HTERT RPE-1 (cell line): ENCODE results near the gene KIF26A.

Experiments
- in situ Hi-C: fragments of 300-500 bp; cut with MboI; formaldehyde crosslinking; loops from 4 replicates; pipeline ENCODE4 v1.14.3; 2020; ENCODE audit warnings: low sequenced_read_pairs

KIF26A gene

DNA sequence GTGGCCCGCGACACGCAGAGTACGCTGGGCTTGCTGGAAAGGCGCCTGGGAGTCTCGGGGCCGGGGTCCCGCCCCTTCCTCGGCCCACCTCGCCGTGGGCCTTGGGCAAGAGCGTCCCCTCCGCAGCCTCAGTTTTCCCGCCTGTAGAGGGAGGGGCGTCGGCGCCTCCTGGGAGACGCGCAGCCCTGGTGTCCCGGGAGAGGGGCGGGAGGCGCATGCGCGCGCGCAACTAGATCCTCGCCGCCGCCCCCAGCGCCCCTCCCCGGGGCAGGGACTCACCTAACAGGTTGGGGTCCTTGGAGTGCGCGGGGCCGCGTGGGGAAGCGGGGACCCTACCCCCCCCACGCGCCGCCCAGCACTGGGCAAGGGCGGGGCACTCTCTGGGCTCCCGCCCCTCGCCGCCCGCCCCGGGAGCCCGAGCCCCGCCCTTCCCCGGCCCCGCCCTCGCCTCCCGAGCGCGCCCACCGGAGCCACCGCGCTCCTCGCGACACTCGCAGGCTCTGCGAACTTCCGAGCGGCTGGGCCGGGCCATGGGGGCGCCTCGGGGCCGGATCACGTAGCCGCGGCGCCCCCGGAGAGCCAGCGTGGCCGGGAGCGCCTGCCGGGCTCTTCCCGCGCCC, at the start of gene KIF26A:
Gene KIF26A, plus strand, starts transcription at position 490 of the 620 bp plus-strand sequence. CDS start 136 bp downstream, outside the sequence.
- in situ Hi-C loops: no loop called here

DNA sequence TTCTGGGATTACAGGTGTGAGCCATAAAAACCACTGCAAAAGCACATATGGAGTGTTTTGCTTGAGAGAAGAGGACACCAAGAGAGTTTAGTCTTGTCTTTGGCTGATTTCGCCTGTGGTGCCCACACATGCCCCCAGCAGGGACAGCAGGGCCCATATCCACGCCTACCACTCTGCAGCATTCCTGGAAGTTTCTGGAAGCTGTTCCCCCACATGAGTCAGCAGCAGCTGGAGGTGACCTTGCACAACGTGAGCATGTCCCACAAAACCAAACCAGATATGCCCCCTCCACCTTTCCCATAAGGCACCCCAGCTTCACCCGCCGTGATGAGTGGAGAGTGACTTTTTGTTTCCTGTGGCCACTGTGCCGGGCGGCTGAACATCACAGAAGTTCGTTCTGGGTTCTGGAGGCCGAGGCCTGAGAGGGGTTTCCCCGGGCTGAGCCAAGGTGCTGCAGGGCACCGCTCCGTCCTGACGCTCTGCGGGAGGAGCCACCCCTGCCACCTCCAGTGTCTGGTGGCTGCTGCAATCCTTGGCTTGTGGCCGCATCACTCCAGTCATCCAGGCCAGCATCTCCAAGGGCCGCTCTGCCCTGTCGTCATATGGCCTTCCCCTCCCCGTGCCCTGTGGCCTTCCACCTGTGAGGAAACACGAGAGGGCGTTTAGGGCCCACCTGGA, 48.2 kb upstream of the KIF26A start:
- in situ Hi-C loops: no loop called here

DNA sequence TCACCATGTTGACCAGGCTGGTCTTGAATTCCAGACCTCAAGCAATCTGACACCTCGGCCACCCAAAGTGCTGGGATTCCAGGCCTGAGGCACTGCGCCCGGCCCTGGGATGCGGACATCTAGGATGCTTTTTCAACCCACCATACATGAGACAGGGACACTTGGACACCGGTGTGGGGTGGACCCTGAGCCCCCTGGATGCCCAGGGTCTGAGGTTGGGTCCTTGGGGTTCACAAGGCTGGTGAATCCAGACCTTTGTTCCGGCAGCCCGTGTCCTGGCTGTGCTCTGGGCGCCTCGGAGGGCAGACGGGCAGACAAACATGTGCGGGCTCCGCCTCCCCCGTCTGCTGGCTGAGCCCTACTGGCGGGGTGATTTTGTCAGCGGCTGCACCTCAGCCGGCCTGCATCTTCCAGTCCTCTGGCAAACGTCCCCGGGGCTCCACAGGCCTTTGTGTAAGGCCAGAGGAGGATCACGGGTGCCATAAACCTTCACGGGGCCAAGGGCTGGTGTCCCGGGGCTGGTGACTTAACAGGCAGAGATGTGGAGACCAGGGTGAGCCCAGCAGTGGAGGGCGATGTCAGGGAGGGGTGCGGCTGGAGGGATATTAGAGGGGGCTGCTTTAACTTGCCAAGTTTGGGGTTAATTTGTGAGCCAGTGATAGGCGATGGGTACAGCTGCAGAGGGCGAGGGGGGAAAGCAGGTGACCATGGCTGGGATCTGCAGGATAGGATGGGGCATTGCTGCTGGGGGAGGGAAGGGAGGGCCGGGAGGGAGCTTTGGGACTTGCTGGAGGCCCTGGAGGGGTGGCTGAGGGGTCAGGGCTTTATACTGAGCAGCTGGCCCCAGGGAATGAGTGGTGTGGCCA, 47.1 kb upstream of the KIF26A start:
- in situ Hi-C loops: no loop called here

DNA sequence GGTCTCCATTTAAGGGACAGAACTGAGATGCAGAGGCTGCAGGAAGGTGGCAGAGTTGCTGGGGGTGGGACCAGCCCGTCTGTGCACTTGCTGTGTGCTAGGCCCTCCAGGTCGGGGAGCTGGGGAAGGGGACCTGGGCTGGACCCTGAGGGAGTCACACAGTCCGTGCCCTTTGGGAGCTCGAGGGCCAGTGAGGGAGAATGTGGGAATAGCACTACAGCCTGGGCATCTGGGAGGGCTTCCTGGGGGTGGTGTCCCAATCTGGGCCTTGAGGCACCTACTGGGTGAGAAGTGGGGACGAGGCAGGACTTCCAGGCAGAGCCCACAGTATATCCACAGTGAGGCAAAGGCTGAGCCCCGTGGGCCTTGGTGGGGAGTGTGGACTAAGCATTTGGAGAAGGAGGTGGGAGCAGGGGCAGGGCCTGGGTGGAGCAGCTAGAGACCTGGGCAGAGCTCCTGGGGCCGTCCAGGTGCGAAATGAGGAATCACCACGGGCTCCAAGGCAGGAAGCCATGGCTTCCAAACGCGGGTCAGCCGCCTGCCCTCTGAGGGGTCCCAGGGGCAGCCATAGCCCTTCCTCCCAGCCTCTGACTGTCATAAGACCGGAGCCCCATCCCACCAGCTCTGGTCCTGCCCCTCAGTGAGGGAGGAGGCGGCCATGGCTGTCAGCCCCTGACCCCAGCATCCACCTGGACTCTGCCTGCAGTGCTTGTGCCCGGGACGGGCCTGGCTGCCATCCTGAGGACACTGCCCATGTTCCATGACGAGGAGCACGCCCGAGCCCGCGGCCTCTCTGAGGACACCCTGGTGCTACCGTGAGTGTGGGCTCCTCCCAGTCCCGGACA, 46.2 kb upstream of the KIF26A start:
- in situ Hi-C loops: no loop called here

DNA sequence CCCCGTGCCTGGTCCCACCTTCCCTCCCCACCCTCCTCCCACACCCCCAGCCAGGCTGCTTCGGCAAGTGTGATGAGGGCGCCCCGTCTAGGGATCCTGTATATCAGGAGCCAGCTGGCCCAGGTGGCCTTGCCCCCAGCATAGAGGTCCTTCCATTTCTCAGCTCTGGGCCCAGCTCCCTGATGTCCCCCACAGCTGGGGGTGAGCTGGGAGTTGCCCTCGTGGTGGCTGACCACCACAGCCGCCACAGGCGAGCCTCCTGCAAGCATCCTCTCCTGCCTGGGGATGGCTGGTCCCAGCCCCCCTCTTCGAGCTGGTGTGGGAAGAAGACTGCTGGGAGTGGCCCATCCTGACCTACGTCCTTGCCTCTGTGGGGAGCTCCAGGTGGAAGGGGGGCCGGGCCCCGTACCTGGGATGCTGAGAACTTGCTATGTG, 45.4 kb upstream of the KIF26A start:
- in situ Hi-C loops: no loop called here

DNA sequence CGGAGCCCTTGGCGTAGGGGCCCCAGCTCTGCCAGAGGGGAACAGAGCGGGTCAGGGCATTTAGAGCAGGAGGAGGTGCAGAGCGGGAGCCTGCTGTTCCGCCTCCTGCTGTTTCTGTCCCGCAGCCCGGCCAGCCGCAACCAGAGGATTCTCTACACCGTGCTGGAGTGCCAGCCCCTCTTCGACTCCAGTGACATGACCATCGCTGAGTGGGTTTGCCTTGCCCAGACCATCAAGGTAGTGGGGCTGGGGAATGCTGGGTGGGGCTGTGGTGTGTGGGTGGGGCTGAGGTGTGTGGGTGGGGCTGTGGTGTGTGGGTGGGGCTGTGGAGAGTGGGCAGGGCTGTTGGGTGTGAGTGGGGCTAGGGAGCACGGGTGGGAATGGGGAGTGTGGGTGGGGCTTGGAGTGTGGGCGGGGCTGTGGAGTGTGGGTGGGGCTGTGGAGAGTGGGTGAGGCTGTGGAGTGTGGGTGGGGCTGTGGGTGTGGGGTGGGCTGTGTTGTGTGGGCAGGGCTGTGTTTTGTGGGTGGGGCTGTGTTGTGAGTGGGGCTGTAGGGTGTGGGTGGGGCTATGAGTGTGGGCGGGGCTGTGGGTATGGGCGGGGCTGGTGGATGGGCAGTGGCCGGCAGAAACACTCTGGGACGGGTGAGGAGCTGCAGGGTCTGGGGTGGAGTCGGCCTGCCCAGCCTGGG, 44.9 kb upstream of the KIF26A start:
- in situ Hi-C loops: no loop called here

DNA sequence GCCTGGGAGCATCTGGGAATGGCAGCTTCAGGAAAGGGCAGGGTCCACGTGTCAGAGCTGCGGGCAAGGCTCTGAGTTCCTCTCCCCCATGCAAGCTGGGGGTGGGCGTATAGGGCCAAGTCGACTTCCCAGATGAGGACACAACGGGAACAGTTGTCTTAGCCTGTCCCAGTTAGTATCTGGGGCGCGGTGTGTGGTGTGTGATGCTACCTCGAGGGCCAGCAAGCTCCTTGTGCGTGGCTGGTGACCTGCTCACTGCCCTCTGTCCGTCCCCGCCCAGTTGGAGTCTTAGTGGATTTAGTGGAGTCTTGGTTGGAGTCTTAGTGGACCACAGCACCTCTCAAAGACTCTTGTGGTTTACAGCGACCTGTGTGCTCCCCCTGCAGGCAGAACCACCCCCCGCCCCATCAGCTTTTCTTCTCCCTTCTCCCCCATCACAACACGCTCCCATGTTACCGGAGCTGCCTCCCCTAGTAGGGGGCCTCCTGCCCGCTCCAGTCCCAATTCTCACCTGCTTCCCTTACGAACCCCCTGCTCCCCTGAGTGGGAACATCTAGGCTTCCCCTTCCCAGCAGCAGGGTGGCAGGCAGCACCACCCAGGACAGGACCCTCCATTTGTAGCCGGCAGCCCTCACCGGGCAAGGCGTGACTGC, 44.2 kb upstream of the KIF26A start:
- in situ Hi-C loops: no loop called here

DNA sequence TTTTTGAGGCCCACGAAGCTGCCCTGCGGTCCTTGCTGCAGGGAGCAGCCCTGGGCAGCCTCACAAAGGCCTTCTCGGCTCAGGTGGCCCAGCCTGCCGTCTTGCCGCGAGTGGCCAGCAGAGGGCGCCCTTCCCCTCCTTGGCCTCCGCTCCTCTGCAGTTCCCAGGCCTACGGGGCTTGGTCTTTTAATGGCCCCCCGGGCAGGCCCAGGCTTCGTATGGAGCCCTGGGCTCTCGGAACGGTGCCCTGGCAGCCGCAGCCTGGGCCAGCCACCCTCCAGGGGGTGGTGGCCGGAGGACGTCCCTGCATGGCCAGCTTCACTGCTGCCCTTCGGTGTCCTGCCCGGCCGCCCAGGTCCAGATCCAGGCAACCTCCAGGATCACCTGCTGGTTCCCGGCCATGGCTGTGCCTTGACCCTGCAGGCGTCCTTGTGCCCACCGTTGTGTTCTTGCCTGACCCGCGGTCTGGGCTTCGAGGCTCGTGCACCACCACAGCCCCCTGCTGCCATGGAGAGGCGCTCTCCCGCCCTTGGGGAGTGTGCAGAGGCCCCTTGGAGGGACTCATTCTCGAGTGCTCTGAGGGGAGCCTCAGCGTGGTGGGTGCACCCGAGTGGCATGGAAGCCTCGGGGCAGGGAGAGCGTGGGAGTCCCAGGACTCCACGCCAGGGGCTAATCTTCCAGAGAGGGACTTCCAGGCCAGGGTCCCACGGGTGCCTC, 43.5 kb upstream of the KIF26A start:
- in situ Hi-C loops: no loop called here

DNA sequence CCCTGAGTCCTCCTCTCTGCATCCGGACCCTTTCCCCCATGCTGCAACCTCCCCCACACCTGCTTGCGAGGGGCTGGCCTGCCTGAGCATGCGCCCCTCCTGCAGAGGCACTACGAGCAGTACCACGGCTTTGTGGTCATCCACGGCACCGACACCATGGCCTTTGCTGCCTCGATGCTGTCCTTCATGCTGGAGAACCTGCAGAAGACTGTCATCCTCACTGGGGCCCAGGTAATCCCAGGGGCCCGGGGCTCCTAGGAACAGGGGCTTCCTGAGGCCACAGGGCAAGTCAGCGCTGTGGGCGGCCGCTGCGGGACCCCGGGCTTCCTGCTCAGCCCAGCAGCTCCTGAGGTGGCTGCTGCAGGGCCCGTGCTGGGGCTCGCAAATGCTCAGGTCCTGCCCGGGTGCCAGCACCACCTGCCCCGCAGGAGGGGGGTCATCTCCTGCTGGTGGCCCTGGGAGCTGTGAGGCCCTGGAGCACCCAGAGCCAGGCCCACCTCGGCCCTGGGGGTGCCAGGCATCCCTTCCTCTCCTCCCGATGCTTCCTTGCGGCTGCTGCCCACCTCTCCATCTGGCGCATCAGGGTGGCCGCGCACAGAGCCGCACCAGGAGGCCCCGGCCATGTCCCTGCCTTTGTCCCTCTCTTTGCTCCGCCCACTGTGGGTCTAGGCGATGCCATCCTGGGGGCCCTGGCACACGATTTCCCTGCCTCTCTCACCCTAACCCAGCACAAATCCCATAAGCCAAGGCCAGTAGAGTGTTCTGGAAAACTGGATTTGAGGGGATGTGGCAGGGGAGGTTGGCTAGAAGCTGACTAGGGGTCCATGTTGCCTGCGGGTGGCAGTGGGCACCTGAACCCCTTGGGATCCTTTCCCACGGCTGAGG, 42.7 kb upstream of the KIF26A start:
- in situ Hi-C loops: no loop called here

DNA sequence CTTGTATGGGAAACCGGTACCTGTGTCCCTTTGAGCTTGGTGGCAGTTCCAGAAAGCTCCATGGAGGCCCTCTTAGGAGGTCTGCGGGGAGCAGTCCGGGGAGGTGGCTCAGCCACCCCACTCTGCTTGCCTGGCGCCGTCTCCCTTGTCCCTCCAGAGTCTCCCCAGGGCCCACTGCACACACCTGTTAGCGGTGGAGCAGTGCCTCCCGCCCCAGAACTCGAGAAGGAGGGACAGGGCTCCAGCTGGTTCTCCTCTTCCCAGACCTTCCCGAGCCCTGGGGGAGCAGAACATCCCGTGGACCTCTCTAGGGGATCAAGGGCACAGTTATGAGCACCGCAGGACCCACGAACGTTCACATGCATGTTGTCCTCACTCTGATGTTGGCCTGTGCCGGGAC, 42.1 kb upstream of the KIF26A start:
- in situ Hi-C loops: no loop called here

DNA sequence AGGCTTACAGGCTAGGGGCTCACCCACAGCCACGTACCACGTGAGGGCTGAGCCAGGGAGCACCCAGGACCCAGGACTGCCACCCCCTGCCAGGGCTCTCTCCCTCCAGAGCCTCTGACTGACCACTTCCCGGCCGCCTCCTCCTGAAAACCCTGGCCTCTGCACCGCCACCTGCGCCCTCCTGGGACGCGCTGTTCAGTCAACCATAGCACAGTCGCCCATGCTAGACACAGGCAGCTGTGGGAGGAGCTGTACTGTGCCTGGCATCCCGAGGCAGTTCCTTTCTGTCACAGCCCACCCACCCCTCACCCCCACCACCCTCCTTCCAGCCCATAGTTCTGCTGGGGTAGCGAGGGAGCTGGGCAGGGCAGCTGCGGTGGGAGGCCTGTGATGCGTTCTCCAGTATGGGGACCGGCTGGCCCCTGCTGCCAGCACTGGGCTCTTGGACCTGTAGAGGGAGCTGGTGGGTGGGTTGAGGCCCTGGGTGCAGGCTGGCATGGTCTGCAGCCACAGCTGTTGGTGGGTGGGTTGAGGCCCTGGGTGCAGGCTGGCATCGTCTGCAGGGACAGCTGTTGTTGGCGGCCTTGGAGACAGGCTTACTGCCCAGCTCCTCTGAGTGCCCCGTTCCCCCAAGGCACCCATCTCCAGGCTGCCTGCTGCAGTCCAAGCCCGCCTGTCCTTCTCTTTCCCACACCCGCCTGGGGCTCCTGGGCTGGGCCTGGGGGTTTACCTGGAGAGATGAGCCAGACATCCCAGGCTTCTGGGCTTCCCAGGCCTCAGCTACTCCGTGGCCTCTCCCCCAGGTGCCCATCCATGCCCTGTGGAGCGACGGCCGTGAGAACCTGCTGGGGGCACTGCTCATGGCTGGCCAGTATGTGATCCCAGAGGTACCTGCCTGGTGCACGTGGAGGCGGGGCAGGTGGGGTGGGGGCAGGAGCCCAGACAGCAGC, 41.4 kb upstream of the KIF26A start:
- in situ Hi-C loops: no loop called here

DNA sequence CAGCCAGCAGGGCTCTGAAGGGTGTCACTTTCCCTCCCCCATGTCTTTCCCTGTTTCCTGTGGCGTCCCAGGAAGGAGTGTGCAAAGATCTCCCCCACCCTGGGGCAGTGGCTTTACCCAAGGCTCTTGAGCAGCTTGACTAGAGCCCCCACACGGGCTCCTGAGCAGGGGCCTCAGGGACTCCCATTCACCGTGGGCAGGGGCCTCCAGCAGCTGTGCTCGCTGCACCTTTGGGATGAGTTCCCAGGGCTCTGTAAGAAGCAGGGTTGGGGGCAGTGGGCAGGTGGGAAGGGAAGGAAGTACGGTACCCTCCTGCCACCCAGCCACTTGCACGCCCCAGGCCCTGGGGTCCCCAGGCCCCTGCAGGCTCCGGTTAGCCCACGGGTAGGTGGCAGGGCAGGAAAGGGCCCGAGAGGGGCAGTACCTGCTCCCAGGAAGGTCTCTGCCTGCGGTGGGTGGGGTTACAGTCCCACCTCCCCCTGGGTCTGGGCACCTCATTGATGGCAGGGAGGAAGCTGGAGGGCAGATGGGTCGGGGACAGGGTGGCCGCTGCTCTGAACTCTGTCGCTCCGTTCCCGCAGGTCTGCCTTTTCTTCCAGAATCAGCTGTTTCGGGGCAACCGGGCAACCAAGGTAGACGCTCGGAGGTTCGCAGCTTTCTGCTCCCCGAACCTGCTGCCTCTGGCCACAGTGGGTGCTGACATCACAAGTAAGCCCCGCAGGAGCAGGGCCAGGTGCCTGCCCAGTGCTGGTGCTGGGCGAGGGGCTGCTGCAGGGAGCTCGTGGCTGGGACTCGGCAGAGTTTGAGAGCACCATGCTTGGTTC, 39.9 kb upstream of the KIF26A start:
- in situ Hi-C loops: no loop called here

DNA sequence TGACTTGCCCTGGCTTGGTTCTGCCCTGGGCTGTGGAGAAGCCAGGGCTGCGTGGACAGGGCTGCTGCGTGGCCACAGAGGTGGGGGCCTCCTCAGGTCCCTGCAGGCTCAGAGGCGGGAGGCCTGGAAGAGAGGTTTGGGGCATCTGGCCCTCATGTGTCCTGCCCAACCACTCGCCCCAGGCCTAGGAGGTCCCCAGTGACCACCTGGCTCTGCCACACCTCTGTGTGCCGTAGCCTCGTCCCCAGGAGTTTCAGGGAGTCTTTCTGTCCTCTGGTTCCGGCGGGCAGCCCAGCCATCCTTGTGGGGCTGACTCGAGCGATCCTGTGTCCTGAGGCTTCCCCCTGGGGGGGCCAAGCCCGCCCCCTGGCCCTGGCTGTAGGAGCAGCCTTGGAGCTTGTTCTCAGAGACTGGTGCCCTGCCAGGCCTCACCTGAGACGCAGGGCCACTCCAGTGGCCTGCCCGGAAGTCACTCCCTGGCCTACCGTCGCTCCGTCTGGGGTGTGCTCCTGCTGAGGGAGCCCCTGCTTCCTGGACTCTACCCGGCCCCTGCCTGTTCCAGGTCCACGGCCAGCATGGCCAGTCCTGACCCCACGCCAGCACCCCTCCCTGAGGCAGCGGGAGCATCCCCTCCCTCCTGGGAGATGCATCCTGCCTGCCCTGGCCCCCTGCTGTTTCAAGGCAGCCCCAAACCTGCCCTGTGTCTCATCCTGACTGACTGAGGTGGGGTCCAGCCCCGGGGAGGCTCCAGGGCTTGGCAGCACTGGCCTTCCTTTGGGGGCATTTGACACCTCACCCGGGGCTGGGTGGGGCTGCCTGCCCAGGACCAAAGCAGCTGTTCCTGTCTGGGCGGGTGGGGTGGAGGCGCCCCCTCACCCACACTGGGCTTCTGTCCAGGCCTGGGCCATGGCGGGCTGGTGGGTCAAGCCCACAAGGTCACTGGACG, 39.0 kb upstream of the KIF26A start:
- in situ Hi-C loops: no loop called here

DNA sequence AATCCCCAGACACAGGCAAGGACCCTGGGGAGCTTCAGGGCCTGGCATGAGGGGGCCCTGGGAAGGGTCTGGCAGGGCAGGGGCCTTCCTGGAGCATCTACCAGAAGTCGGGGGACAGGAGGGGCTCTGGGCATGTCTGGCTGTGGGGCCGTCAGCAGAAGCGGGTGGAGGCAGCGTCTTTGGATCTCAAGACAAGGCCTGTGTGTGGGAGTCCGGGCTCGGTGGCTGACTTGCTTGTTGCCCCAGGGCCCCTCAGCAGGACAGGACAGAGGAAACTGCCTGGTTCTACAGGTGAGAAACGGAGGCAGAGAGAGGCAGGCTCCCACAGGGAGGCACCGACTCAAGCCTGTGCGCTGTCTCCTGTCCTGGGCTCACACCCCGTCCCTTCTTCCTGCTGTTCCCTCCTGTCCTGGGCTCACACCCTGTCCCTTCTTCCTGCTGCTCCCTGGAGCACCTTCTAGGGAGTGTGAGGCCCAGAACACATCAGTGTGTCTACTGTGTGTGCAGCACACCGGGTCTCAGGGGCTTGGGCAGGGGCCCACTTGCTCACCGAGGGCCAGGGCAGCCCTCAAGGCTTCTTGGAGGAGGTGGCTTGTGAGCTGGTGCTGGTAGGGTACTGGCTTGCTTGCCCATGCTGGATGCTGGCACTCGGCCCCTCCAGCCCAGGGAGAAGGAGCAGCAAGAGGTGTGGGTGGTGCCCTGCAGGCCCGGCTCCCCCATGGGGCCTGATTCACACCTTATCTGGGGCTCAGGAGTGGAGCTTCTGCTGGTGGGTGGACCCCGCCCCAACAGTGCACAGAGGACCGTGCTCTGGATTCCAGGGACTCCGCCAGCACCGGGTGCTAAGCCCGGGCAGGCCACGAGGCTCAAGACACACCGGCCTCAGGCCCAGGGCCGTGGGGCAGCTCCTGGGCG, 38.0 kb upstream of the KIF26A start:
- in situ Hi-C loops: no loop called here
